Stimulated activated CD8-positive, alpha-beta memory T cell treated with anti-CD3 and anti-CD28 coated beads, Interleukin-2, amount 100 ng/mL, for 48 hours (primary cell): ENCODE measurements around the gene WDFY1.

Source experiments
- DNase-seq, 2 donors: peaks; one replicate each; pipeline ENCODE4 v3.0.0-alpha.2; 2020; ENCODE audit warnings: low read depth in 2 of 2

The WDFY1 gene

DNA sequence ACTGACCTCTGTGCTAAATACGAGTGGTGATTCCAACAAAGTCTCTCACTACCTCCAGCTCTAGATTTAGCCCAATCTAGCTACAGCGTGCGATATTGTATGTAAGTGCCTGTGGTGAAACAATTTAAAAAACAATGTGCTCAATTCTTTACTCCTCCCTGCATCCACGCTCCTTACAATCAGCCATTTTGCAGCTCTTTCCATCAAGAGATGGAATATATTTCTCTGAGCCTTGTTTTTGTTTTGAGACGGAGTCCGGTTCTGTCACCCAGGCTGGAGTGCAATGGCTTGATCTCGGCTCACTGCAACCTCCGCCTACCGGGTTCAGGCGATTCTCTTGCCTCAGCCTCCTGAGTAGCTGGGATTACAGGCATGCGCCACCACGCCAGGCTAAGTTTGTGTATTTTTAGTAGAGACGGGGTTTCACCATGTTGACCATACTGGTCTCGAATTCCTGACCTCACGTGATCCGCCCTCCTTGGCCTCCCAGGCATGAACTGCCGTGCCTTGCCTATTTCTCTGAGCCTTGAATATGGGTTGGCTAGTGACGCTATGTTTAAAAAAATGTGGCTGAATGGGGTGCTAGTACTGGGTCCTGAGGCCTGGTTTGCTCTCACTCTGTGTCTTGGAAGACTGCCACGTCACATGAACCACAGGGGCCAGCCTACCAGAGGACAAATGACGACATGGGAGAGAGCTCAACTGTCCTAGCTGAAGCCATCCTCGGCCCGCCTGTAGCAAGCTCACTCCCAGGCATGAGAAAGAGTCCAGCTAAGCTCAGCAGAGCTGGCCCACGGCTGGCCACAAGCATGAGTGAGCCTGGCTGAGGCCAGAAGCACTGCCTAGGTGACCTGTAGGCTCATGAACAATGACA, 14.8 kb downstream of the WDFY1 start:
- no peak for DNase-seq

DNA sequence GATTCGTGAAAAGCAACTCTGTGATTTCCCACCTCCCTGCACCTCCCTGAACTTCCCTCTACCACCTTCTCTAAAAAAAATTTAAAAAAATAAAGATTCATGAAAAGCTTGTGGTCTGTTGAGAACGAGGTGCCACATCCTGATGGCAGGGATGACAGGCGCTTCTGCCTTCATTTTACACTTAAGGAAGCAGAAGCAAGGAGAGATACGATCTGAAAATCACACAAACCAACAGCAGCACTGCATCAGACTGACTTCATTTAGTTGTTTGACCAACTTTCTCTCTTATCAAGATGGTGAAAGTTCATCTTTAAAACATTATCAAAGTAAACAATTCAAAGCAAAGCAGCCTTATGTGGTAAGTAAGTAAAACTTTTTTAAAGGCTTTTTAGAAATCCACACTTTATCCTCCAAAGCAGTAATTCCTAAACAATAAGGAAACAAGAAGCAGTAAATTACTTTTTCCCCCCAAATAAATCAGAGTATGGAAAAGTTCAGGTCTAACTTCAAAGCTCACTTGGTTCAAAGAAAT, 15.5 kb downstream of the WDFY1 start:
- no peak for DNase-seq

DNA sequence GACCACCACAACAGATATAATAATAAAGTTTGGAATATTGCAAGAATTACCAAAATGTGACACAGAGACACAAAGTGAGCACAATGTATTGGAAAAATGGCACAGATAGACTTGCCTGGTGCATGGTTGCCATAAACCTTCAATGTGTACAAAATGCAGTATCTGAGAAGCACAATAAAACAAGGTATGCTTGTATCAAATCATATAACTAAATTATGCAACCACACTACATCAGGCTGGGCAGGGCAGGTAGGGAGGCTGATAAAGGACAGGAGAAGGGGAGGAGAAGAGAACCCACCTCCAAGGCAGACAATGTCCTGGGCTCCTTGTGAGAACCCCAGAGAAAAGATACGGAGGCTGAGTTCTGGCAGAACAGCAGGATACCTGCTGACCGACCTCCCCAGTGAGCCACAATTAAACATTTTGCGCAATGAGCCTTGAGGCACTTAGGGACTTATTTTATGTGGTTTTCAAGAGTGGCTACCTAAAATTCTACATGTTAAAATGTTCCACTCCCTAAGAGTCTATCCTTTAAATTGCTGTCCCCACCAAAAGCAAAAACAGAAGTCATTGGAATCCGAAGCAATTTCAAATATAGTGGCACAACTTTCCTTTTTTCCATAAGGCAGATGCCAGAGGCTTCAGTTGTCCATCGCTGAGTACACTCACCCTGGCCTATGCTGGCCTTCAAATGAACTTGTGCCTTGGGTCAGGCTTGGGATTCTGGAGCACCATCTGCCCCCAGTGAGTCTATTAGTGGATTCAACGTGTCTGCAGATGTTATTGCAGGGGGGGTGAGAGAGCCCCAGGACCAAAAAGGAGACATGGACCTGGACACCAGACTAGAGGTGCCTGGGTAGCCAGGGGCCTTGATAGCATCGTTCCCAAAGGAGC, 16.8 kb downstream of the WDFY1 start:
- no peak for DNase-seq

DNA sequence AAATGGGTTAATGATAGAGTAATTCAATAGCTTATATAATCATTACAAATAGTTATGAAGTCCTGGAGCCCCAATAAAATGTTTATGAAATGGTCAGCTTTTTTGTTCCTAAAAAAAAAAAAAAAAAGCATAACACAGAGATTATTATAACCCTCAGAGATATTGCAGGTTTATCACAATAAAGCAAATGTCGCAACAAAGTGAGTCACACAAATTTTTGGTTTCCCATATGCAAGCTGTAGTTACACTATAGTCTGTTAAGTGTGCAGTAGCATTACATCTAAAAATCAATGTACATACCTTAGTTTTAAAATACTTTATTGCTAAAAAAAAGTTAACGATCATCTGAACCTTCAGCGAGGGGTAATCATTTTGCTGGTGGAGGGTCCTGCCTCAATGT, 20.0 kb downstream of the WDFY1 start:
- DNase-seq: no peak

DNA sequence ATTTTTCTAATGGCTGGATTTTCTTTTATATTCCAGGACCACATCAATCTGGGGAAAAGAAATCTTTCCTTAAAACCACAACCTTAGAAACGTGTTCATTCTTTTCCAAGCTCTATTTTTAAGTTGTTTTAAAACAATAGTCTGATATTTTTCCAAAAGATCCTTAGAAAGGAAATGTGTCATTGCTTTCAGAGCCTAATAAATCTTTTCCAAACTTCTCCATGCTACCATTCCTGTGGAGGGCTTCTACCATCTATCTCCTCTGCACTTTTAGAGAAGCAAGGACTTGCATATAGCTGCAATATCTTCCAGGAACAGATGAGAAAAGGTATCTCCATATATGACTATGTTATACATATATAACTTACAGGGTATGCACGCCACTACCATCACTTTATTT, 21.2 kb downstream of the WDFY1 start:
- no peak for DNase-seq

DNA sequence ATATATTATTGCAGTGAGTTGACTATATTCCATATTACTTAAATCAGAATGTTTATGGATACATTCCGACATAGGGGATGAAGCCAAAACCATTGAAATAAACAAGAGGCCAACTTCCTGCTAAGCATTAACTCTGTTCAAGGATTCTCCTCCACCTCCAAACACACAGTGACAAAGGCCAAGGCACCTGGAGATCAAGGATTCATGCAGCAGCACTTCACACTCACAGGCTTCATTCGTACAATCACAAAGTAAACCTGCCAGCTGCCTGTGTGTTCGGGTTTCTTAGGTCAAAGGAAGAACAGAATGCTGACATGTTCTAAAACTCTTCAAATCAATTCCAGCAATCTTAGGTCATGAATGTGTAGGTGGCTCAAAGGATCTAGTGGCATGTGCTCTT, 22.8 kb downstream of the WDFY1 start:
- no peak for DNase-seq

DNA sequence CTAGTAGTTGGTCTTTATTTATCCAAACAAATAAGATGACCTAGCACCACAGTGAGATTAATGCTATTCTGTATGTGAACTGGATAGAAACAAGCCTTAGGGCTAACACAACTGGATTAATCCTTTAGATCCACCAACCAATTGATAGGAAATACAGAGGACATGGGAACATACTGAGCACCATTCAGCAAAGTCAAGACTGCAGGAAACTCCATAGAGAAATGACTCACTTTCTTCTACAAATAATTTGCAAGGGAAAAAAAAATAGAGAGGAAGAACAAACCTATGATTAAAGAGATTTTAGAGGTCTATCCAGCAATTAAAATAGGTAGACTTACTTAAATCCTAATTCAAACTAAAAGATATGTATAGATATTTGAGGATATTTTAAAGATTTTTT, 23.9 kb downstream of the WDFY1 start:
- no peak for DNase-seq

DNA sequence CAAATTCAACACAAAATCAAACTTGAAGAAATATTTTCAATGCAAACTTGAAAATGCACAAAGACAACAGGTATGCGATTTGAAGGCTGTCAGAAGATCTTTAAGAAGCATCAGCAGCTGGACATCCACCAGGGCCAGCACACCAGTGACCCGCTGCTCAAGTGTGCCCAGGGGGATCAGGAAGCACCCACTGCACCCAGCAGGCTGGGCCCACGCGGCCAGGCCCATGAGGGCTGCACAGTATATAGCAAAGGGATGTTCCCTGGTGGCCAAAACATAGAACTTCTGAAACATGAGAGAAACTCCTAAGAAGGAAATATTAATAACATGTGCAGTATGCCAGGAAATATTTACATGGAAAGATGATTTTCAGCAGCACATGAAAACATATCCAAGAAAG, 25.0 kb downstream of the WDFY1 start:
- DNase-seq: no peak

DNA sequence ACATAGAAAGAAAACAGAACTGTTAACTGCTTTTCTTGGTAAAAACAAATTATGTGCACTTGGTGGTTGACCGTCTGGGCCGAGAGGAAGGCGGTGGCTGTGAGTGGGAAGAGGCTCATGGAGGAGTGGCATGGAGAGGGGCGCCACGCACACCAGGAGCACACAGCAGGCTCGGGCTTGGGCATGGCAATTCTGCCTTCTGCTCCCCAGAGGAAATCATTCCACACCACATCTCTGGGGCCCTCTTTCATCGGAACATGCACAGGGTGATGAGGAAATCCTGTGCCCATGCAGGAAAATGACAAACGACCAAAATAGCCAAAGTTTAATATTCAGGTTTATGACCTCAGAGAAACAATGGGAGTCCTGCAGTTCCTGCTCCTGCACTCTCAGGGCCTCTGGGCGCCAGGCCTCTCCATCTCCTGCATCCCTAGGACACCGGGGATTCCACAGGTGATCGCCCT, 26.4 kb downstream of the WDFY1 start:
- DNase-seq: no peak

DNA sequence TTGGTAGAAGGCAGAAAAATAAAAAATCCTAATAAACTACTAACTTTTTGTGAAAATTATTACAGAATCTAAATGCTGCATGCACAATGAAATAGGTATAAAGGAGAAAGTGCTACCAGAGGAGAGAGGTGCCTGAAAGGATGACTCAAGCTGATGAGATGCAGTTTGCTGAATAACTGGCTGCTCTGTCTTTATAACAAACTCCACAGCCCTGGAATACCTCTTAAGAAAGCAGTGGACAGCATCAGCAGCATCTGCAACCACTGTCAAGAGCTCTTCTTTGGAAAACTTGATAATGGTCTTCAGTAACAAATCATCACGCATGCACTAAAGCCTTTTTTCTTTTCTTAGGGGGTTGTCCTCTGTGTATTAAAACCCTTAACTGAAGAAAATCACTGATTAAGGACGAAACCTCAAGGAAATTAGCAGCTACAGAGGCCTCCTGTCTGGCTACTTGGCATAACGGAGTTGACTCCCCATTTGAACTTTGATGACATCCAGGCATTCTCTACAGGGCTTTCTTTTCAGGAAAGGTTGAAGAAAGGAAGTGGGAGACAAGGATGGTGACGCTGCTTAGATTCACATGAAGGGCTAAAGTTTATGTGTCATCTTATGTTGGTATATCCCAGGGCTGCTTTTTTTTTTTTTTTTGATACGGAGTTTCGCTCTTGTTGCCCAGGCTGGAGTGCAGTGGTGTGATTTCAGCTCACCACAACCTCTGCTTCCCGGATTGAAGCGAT, 28.8 kb downstream of the WDFY1 start:
- no peak for DNase-seq

DNA sequence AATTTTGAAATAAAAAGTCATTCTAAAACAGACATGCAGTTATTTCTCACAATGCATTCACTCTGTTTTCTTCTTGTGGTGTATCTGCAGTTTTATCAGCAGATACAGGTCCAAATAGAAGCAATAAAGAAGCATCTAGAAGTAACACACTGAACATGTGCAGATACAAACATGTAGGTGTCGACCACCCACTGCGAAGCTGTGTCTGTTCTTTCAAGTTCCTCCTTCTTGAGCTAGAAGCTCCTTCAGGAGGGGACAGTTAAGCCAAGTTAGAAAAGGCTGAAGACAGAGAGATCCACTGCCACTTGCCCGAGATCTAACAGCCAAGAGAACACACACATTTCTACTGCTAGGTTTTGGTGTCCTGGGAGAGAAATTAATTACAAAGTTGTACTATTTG, 30.1 kb downstream of the WDFY1 start:
- DNase-seq: no peak

DNA sequence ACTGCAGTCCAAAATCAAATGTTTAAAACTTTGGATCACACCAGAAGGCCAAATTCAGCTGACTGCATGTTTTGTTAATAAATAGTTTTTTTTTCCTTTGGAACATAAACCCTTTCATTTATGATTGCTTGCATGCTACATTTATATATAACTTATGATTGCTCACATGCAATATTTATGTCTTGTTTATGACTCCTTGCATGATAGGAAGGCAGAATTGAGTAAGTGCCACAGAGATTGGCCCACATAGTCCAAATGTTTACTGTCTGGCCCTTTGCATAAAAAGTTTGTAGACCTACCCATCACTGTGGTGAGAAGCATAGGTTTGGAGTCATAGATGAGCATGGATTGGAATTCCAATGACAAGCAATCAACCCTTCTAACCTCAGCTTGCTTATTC, 30.8 kb downstream of the WDFY1 start:
- no peak for DNase-seq

DNA sequence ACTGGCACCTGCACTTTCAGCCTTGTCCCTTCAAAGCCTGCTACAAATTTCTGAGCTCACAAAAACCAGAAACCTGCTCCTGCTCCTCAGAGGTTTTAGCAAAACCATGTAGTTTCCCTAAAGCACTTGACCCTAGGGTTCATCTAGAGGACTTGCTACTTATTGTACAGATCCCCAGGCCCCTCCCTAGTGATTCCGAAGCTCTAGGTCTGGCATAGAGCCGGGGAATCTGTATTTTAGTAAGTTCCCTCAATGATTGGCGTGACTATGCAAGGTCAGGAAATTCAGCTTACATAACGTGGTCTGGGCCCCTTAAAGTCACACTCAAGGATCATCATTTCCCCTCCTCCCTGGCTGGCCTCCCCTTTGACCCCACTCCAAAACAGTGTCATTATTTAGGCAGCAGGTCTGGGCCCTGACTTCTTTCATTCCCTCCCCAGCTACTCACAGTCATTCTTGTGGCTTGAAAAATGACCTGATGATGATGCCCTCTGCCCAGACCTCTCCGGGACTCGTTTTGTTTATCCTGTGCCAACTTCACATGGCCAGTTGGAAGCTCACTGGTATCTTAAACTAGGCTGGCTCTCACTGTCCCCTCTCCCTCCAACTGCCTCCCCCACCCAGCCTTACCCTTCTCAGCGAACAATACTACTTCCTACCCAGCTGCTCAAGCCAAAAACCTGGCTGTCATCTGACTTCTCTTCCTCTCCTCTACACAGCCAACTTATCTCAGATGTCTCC, 36.0 kb downstream of the WDFY1 start:
- no peak for DNase-seq

DNA sequence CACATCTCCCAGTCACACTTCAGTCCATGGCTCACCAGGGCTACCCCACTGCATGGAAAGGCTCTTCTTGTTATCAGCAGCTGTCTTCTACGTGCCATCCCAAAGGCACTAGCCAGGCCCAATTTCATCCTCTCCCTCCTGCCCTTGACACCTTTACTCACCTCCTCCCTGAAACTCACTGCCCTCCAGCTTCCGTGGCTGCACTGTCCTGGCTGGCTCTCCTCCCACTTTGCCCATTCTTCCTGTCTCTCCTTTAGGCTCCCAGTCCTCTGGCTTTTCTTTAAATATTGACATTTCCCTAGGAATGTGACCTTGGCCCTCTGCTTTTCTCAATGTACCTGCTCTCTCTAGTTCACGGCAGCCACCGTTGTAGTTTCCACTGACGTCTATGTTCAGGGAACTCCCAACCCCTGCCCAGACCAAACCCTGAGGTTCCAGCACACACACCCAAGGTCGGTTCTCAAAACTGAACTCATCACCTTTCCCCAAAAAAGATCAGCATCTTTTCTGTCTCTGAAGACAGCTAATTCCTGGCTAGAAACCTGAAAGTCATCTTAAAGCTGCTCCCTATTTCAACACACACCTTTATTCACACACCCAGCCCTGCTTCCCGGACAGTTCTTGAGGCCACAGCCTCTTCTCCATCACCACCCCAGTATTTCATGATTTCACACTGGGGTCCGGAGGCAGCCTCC, 36.7 kb downstream of the WDFY1 start:
- DNase-seq: no peak

DNA sequence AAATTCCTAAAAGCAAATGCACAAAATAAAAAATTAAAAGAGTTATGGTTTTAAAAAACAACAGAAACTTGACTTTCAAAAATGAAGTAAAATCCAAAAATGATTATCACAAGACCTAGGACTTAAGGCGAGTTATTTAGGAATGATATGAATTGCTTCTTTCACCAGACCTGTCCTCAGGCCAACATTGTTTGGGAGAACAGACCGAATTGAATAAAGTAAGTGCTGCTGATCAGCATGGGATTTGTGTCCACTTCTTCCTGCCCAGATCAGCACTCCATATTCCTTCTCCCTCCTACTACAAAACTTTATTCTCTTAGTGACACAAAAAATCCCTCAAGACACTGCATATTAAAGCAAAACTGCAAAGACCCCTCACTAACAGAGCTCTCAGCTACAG, 39.1 kb downstream of the WDFY1 start:
- no peak for DNase-seq

DNA sequence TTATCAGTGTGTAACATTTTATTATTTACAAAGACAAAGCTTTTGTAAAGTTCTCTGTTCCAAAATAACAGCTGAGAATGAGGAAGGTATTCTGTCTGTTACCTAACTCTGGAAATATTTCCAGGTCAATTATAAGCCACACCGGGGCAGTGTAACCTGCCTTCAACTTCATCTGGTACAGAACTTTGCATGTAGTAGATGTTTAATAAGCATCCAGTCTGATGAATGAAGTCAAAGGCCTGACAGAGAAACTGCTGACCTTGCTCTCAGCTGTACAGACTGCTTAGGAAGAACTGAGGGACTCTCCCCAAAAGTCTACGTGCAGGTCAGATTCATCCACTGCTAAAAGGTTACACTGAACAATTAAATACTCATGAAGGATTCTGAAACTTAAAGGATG, 43.3 kb downstream of the WDFY1 start:
- no peak for DNase-seq

DNA sequence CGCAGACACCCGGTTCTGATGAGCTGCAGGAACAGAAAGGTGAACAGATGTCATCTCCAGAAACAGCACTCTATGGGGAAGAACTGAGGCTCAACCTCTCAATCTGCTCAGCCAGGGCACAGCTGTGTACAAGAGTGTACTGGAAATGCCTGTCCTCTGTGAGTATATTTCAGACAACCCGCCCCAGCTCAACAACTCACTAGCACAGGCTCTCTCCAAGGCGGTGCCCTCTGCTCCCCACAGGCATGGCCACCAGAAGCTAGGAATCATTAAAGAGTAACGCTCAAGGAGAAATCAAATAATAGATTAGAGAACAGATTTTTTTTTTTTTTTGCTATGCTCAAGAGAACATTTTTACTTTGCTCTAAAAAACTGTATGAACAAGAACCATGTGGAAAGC, 43.8 kb downstream of the WDFY1 start:
- no peak for DNase-seq

DNA sequence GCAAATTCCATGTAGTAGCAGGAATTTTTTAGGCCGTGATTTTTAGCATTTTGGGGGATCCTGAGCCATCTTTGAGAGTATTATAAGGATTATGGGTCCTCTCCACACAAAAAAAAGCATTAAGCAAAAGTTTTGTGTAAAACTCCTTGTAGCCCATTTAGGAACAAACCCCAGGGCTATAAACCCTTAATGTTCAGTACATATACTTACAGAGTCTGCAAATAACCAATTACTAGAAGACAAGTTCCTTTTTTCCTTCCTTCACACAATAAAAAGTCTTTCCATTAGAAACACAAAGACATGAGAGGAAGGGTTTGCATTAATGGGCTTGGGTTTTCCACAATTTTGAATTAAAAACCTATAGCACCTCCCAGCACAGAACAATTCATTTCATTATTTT, 44.6 kb downstream of the WDFY1 start:
- DNase-seq: no peak

DNA sequence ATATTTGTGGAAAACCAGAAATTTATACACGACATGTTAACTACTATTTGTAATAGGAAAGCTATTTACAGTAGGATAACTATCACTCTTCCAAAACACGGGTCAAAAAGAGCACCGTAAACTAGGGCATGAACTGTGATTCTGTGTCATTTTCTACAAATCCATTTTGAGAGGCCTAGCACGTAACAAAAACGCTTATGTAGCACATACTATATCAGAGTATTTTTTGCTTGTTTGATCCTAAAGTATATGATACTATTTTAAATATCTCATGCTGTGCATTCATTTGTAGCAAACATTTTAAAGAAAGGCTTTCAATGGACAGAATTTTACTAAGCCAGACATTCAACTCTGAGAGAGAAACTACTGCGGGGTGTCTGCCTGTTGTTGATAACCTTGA, 45.1 kb downstream of the WDFY1 start:
- DNase-seq: no peak

DNA sequence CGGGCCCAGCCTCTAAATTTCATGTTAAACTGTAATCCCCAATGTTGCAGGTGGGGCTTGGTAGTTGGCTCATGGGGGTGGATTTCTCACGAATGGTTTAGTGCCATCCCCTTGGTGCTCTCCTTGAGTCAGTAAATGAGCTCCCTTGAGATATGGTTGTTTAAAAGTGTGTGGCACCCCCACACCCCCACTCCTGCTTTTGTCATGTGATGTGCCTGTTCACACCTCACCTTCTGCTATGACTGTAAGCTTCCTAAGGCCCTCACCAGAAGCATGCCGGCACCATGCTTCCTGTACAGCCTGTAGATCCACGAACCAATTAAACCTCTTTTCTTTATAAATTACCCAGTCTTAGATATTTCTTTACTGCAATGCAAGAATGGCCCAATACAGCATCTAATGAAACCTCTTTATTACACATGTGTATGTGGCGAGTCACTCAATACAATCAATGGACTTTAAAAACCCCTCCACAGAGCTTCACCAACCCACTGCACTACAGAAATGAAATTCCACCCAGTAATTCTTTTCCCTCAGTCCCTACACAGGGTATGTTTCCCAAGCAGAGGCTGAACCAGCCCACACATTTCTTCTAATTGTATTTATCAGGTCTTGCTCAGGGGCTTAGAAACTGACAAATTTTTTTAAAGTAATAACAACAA, 47.3 kb downstream of the WDFY1 start:
- no peak for DNase-seq
